ENCODE measurements around the gene DMRTA1.

DNA sequence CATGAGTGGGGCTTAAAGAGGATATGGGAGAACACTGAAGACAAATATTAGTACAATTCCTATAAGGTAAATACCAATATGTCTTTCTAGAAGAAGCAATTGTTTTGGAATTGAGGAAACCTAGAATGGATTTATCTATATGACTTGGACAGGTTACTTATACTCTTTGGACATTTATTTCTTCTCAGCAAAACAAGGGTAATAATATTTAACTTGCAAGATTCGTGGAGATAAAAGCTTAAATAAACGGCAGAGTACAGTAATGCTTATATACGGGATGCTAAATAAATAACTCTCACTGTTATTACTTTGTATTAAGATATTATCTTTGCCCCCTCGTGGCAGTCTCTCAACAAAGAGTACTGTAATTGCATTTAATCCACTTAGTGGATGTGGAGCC, 8.6 kb downstream of the DMRTA1 start:
- TF ChIP-seq U2AF1 (optimal IDR thresholded peaks at IDR 0.05; ENCODE audit: low read depth, low read length) (no peak), ZNF3 (CRISPR knock-in tag; IDR thresholded peaks at IDR 0.05) (no peak), ZFP1 (CRISPR knock-in tag; IDR thresholded peaks at IDR 0.05) (no peak), EP300 (IDR thresholded peaks at IDR 0.05; ENCODE audit: low read depth in 2 of 2, low read length in 2 of 2) (no peak), EP300 (CRISPR knock-in tag; IDR thresholded peaks at IDR 0.05; ENCODE audit: borderline replicate concordance) (no peak), SMARCC2 (IDR thresholded peaks at IDR 0.05) (no peak), ZNF260 (CRISPR knock-in tag; IDR thresholded peaks at IDR 0.05; ENCODE audit: borderline replicate concordance, low read depth) (no peak), ZZZ3 (CRISPR knock-in tag; IDR thresholded peaks at IDR 0.05; ENCODE audit: borderline replicate concordance) (no peak), WIZ (CRISPR knock-in tag; IDR thresholded peaks at IDR 0.05) (no peak), STAG1 (CRISPR knock-in tag; IDR thresholded peaks at IDR 0.05) (no peak), RFX1 (IDR thresholded peaks at IDR 0.05) (no peak)
- TF ChIP-seq, protein P1, sequence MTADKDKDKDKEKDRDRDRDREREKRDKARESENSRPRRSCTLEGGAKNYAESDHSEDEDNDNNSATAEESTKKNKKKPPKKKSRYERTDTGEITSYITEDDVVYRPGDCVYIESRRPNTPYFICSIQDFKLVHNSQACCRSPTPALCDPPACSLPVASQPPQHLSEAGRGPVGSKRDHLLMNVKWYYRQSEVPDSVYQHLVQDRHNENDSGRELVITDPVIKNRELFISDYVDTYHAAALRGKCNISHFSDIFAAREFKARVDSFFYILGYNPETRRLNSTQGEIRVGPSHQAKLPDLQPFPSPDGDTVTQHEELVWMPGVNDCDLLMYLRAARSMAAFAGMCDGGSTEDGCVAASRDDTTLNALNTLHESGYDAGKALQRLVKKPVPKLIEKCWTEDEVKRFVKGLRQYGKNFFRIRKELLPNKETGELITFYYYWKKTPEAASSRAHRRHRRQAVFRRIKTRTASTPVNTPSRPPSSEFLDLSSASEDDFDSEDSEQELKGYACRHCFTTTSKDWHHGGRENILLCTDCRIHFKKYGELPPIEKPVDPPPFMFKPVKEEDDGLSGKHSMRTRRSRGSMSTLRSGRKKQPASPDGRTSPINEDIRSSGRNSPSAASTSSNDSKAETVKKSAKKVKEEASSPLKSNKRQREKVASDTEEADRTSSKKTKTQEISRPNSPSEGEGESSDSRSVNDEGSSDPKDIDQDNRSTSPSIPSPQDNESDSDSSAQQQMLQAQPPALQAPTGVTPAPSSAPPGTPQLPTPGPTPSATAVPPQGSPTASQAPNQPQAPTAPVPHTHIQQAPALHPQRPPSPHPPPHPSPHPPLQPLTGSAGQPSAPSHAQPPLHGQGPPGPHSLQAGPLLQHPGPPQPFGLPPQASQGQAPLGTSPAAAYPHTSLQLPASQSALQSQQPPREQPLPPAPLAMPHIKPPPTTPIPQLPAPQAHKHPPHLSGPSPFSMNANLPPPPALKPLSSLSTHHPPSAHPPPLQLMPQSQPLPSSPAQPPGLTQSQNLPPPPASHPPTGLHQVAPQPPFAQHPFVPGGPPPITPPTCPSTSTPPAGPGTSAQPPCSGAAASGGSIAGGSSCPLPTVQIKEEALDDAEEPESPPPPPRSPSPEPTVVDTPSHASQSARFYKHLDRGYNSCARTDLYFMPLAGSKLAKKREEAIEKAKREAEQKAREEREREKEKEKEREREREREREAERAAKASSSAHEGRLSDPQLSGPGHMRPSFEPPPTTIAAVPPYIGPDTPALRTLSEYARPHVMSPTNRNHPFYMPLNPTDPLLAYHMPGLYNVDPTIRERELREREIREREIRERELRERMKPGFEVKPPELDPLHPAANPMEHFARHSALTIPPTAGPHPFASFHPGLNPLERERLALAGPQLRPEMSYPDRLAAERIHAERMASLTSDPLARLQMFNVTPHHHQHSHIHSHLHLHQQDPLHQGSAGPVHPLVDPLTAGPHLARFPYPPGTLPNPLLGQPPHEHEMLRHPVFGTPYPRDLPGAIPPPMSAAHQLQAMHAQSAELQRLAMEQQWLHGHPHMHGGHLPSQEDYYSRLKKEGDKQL (CRISPR knock-in tag; IDR thresholded peaks at IDR 0.05; ENCODE audit: low read depth) = no peak
- TF ChIP-seq, protein P2, sequence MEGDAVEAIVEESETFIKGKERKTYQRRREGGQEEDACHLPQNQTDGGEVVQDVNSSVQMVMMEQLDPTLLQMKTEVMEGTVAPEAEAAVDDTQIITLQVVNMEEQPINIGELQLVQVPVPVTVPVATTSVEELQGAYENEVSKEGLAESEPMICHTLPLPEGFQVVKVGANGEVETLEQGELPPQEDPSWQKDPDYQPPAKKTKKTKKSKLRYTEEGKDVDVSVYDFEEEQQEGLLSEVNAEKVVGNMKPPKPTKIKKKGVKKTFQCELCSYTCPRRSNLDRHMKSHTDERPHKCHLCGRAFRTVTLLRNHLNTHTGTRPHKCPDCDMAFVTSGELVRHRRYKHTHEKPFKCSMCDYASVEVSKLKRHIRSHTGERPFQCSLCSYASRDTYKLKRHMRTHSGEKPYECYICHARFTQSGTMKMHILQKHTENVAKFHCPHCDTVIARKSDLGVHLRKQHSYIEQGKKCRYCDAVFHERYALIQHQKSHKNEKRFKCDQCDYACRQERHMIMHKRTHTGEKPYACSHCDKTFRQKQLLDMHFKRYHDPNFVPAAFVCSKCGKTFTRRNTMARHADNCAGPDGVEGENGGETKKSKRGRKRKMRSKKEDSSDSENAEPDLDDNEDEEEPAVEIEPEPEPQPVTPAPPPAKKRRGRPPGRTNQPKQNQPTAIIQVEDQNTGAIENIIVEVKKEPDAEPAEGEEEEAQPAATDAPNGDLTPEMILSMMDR (CRISPR knock-in tag; IDR thresholded peaks at IDR 0.05) = no peak
- TF ChIP-seq, protein P3, sequence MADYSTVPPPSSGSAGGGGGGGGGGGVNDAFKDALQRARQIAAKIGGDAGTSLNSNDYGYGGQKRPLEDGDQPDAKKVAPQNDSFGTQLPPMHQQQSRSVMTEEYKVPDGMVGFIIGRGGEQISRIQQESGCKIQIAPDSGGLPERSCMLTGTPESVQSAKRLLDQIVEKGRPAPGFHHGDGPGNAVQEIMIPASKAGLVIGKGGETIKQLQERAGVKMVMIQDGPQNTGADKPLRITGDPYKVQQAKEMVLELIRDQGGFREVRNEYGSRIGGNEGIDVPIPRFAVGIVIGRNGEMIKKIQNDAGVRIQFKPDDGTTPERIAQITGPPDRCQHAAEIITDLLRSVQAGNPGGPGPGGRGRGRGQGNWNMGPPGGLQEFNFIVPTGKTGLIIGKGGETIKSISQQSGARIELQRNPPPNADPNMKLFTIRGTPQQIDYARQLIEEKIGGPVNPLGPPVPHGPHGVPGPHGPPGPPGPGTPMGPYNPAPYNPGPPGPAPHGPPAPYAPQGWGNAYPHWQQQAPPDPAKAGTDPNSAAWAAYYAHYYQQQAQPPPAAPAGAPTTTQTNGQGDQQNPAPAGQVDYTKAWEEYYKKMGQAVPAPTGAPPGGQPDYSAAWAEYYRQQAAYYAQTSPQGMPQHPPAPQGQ (CRISPR knock-in tag; IDR thresholded peaks at IDR 0.05; ENCODE audit: borderline replicate concordance) = no peak

Data from HepG2 (cell line).